SK-N-SH treated with all-trans-retinoic acid at 6 μM for 48 hours (cell line): ENCODE measurements around the gene CIT.

Experiments used
- ATAC-seq: fragments of 200-7000 bp; cut with Tn5 transposase; 3 replicates; pipeline ENCODE4 v1.9.1; 2020; ENCODE audit warnings: mild to moderate bottlenecking, moderate library complexity
- ARNTL ChIP-seq: fragments of 450-650 bp; formaldehyde crosslinking; IDR thresholded peaks from 2 replicates; pipeline ENCODE4 v1.5.0; 2020; ENCODE audit warnings: low read depth, mild to moderate bottlenecking, moderate library complexity, borderline replicate concordance
- CREB5 ChIP-seq: fragments of 250-450 bp; sonication (Bioruptor Pico); IDR thresholded peaks from 2 replicates; pipeline ENCODE4 v1.5.1; 2020; ENCODE audit warnings: low read depth, mild to moderate bottlenecking, moderate library complexity
- CSDC2 ChIP-seq: fragments of 250-450 bp; sonication (Bioruptor Pico); IDR thresholded peaks from 2 replicates; pipeline ENCODE4 v1.5.0; 2020; ENCODE audit warnings: mild to moderate bottlenecking, moderate library complexity
- CSRNP3 ChIP-seq: fragments of 250-450 bp; sonication (Bioruptor Pico); IDR thresholded peaks from 2 replicates; pipeline ENCODE4 v1.5.1; 2021; ENCODE audit warnings: mild to moderate bottlenecking, moderate library complexity
- ESRRG ChIP-seq: fragments of 250-450 bp; sonication (Bioruptor Pico); IDR thresholded peaks from 2 replicates; pipeline ENCODE4 v1.6.1; 2021; ENCODE audit warnings: mild to moderate bottlenecking
- ISL1 ChIP-seq: fragments of 250-450 bp; sonication (Bioruptor Pico); IDR thresholded peaks from 2 replicates; pipeline ENCODE4 v2.1.2; 2022; ENCODE audit warnings: mild to moderate bottlenecking, moderate library complexity
- OSR1 ChIP-seq: fragments of 250-450 bp; sonication (Bioruptor Pico); IDR thresholded peaks from 2 replicates; pipeline ENCODE4 v1.8.0; 2022; ENCODE audit warnings: moderate library complexity, mild to moderate bottlenecking, inconsistent platforms
- PATZ1 ChIP-seq: fragments of 250-450 bp; sonication (Bioruptor Pico); IDR thresholded peaks from 2 replicates; pipeline ENCODE4 v1.8.0; 2020; ENCODE audit warnings: mild to moderate bottlenecking, moderate library complexity, borderline replicate concordance
- POU6F1 ChIP-seq: fragments of 250-450 bp; sonication (Bioruptor Pico); IDR thresholded peaks from 2 replicates; pipeline ENCODE4 v1.8.0; 2021; ENCODE audit warnings: low read depth, mild to moderate bottlenecking, moderate library complexity, borderline replicate concordance
- PPARA ChIP-seq: fragments of 250-450 bp; sonication (Bioruptor Pico); IDR thresholded peaks from 2 replicates; pipeline ENCODE4 v1.5.0; 2020; ENCODE audit warnings: mild to moderate bottlenecking, borderline replicate concordance
- SNAI2 ChIP-seq: fragments of 250-450 bp; sonication (Bioruptor Pico); IDR thresholded peaks from 2 replicates; pipeline ENCODE4 v1.5.0; 2020; ENCODE audit warnings: mild to moderate bottlenecking, moderate library complexity
- TCF4 ChIP-seq: fragments of 250-450 bp; sonication (Bioruptor Pico); IDR thresholded peaks from 2 replicates; pipeline ENCODE4 v1.8.0; 2021; ENCODE audit warnings: mild to moderate bottlenecking, moderate library complexity, borderline replicate concordance
- TOX ChIP-seq: fragments of 250-450 bp; sonication (Bioruptor Pico); IDR thresholded peaks from 2 replicates; pipeline ENCODE4 v1.8.0; 2021; ENCODE audit warnings: mild to moderate bottlenecking, moderate library complexity, borderline replicate concordance
- TSHZ2 ChIP-seq: fragments of 250-450 bp; sonication (Bioruptor Pico); IDR thresholded peaks from 2 replicates; pipeline ENCODE4 v1.5.0; 2020; ENCODE audit warnings: mild to moderate bottlenecking, moderate library complexity
- ZC3H10 ChIP-seq: fragments of 250-450 bp; sonication (Bioruptor Pico); IDR thresholded peaks from 2 replicates; pipeline ENCODE4 v1.5.1; 2021; ENCODE audit warnings: mild to moderate bottlenecking, moderate library complexity
- ZFP3 ChIP-seq: fragments of 250-450 bp; sonication (Bioruptor Pico); IDR thresholded peaks from 2 replicates; pipeline ENCODE4 v1.5.0; 2020; ENCODE audit warnings: mild to moderate bottlenecking, moderate library complexity
- ZFP30 ChIP-seq: fragments of 450-650 bp; formaldehyde crosslinking; IDR thresholded peaks from 2 replicates; pipeline ENCODE4 v1.5.0; 2022; ENCODE audit warnings: mild to moderate bottlenecking, moderate library complexity
- ZNF565 ChIP-seq: fragments of 450-650 bp; formaldehyde crosslinking; conservative IDR thresholded peaks from 2 replicates; pipeline ENCODE4 v1.5.0; 2020; ENCODE audit warnings: low read depth, mild to moderate bottlenecking, moderate library complexity
- ZNF70 ChIP-seq: fragments of 450-650 bp; formaldehyde crosslinking; IDR thresholded peaks from 2 replicates; pipeline ENCODE4 v1.5.0; 2020; ENCODE audit warnings: mild to moderate bottlenecking, moderate library complexity
- ZNF8 ChIP-seq: fragments of 450-650 bp; formaldehyde crosslinking; IDR thresholded peaks from 2 replicates; pipeline ENCODE4 v1.5.0; 2020; ENCODE audit warnings: mild to moderate bottlenecking, moderate library complexity

CIT gene

GRCh38 chr12:119796292-119796691 lies 80.8 kb downstream of the CIT start:
- TF ChIP-seq ZNF8 (no peak), ISL1 (no peak), SNAI2 (CRISPR knock-in tag) (no peak), OSR1 (CRISPR knock-in tag) (no peak), ZNF70 (CRISPR knock-in tag) (no peak), CREB5 (CRISPR knock-in tag) (no peak), ZNF565 (no peak), ZC3H10 (no peak), PATZ1 (CRISPR knock-in tag) (no peak), POU6F1 (CRISPR knock-in tag) (no peak), TOX (CRISPR knock-in tag) (no peak), ARNTL (CRISPR knock-in tag) (no peak), CSDC2 (no peak), ZFP3 (CRISPR knock-in tag) (no peak), ZFP30 (CRISPR knock-in tag) (no peak), ESRRG (no peak), TCF4 (CRISPR knock-in tag) (no peak), PPARA (no peak), CSRNP3 (CRISPR knock-in tag) (no peak), TSHZ2 (CRISPR knock-in tag) (no peak)
- ATAC-seq: no peak

- TF ChIP-seq ZFP3 (CRISPR knock-in tag): no peak
- TF ChIP-seq CREB5 (CRISPR knock-in tag): no peak
- TF ChIP-seq TSHZ2 (CRISPR knock-in tag): no peak
- TF ChIP-seq ZC3H10: no peak
- no peak for TF ChIP-seq ESRRG
- TF ChIP-seq SNAI2 (CRISPR knock-in tag): no peak
- TF ChIP-seq PPARA: no peak
- no peak for ATAC-seq
Measured at GRCh38 chr12:119791453-119791852, 85.7 kb downstream of the CIT start.
